ENCODE results near the gene ZNF84.

DNA sequence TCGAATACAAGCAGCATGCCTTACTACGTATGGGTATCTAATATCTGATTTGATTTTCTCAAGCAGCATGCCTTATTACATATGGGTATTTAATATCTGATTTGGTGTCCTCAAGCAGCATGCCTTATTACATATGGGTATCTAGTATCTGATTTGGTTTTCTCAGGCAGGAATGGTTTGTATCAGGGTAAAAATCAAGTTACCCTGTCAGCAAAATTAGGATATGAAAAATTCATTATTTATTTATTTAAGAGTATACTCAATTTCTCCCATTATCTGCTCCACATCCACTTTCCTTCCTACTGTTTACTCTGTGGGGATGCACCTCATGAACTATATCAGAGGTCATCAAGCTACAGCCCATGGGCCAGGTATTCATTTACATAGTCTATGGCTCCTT is 70.8 kb downstream of the ZNF84 start:
- no peak for TF ChIP-seq POLR2A (IDR thresholded peaks at IDR 0.05)
- no peak for TF ChIP-seq EP300 (IDR thresholded peaks at IDR 0.05)
- TF ChIP-seq CTCF (IDR thresholded peaks at IDR 0.05) = no peak
